DOHH2 (cell line): Measurements from ENCODE around the gene HMSD.

Experiments
- H3F3A ChIP-seq: fragments of 200-600 bp; sonication (generic), shearing (Covaris generic); 2 replicates; pipeline ENCODE4 v1.6.0; 2016; ENCODE audit warnings: antibody characterized with exemption, mild to moderate bottlenecking; ENCODE audit not compliant: control insufficient read depth, insufficient read depth
- H3K27ac ChIP-seq: fragments of 200-600 bp; sonication (generic); 2 replicates; pipeline ENCODE4 v1.5.1; 2014; ENCODE audit warnings: low read depth, mild to moderate bottlenecking, low read length, moderate library complexity
- H3K27me3 ChIP-seq: fragments of 200-600 bp; sonication (generic); 2 replicates; pipeline ENCODE4 v1.6.1; 2014; ENCODE audit warnings: mild to moderate bottlenecking, low read length, mixed read lengths; ENCODE audit not compliant: control insufficient read depth
- H3K36me3 ChIP-seq: fragments of 200-600 bp; sonication (generic); 2 replicates; pipeline ENCODE4 v1.6.1; 2014; ENCODE audit warnings: mild to moderate bottlenecking, low read length, moderate library complexity, mixed read lengths; ENCODE audit not compliant: control insufficient read depth
- H3K4me1 ChIP-seq: fragments of 200-600 bp; sonication (generic); 2 replicates; pipeline ENCODE4 v1.6.1; 2014; ENCODE audit warnings: mild to moderate bottlenecking, low read length, mixed read lengths; ENCODE audit not compliant: control insufficient read depth
- H3K4me2 ChIP-seq: fragments of 200-600 bp; sonication (generic); 2 replicates; pipeline ENCODE4 v1.6.0; 2014; ENCODE audit warnings: mild to moderate bottlenecking, low read length, moderate library complexity
- H3K4me3 ChIP-seq: fragments of 200-600 bp; sonication (generic); 2 replicates; pipeline ENCODE4 v1.5.1; 2014; ENCODE audit warnings: mild to moderate bottlenecking, low read length, mixed read lengths
- H3K79me2 ChIP-seq: fragments of 200-600 bp; sonication (generic); 2 replicates; pipeline ENCODE4 v1.6.1; 2014; ENCODE audit warnings: mild to moderate bottlenecking, low read length, mixed read lengths; ENCODE audit not compliant: control insufficient read depth
- H3K9me2 ChIP-seq: fragments of 200-600 bp; sonication (generic); replicated peaks from 2 replicates; pipeline ENCODE4 v1.6.1; 2014; ENCODE audit warnings: mild to moderate bottlenecking, low read length, mixed read lengths; ENCODE audit not compliant: control insufficient read depth
- H3K9me3 ChIP-seq: fragments of 200-600 bp; sonication (generic); 2 replicates; pipeline ENCODE4 v1.6.1; 2014; ENCODE audit warnings: antibody characterized with exemption, low read length, mixed read lengths; ENCODE audit not compliant: control insufficient read depth, insufficient read depth
- H4K20me1 ChIP-seq: fragments of 200-600 bp; sonication (generic); 2 replicates; pipeline ENCODE4 v1.6.0; 2014; ENCODE audit warnings: low read depth, mild to moderate bottlenecking, antibody characterized with exemption, low read length, moderate library complexity; ENCODE audit not compliant: control insufficient read depth, insufficient read depth
- CTCF ChIP-seq: fragments of 200-600 bp; sonication (generic); IDR thresholded peaks from one replicate; pipeline ENCODE4 v1.5.1; 2014; ENCODE audit warnings: antibody characterized with exemption, mild to moderate bottlenecking, low read depth, low read length; ENCODE audit not compliant: poor library complexity, severe bottlenecking
- EZH2phosphoT487 ChIP-seq: fragments of 200-600 bp; sonication (generic); IDR thresholded peaks from 2 replicates; pipeline ENCODE4 v1.6.1; 2017; ENCODE audit warnings: borderline replicate concordance, mild to moderate bottlenecking, antibody characterized with exemption, low read length, moderate library complexity, mixed read lengths

The HMSD gene

GRCh38 chr18:63981719-63982118 is 32.6 kb downstream of the HMSD start:
- H3K27me3 ChIP-seq = no peaks in the 10 kb centered on the region
- no peaks in the 10 kb centered on the region for H3K9me3 ChIP-seq
- H3K4me3 ChIP-seq = no peak overlapping the region
- no peaks in the 10 kb centered on the region for H3K4me1 ChIP-seq
- H3K36me3 ChIP-seq = no peaks in the 10 kb centered on the region
- TF ChIP-seq CTCF = no peak
- no peak for TF ChIP-seq EZH2phosphoT487
- H3F3A ChIP-seq = no peaks in the 10 kb centered on the region
- H3K4me2 ChIP-seq = no peak overlapping the region
- H3K79me2 ChIP-seq = no peaks in the 10 kb centered on the region
- no peaks in the 10 kb centered on the region for H4K20me1 ChIP-seq
- no peaks in the 10 kb centered on the region for H3K9me2 ChIP-seq
- H3K27ac ChIP-seq = no peak overlapping the region

- no peaks in the 10 kb centered on the region for H4K20me1 ChIP-seq
- TF ChIP-seq CTCF (no peak), EZH2phosphoT487 (no peak)
- H3K9me2 ChIP-seq = no peaks in the 10 kb centered on the region
- no peaks in the 10 kb centered on the region for H3K27me3 ChIP-seq
- H3K79me2 ChIP-seq = no peaks in the 10 kb centered on the region
- H3K27ac ChIP-seq = no peak overlapping the region
- no peaks in the 10 kb centered on the region for H3K9me3 ChIP-seq
- H3F3A ChIP-seq = no peaks in the 10 kb centered on the region
- no peaks in the 10 kb centered on the region for H3K4me1 ChIP-seq
- no peaks in the 10 kb centered on the region for H3K36me3 ChIP-seq
- no peak overlapping the region for H3K4me2 ChIP-seq
- H3K4me3 ChIP-seq = no peak overlapping the region
Observed at GRCh38 chr18:63982361-63982760, 33.3 kb downstream of the HMSD start.

GRCh38 chr18:63986885-63987284 is 37.8 kb downstream of the HMSD start:
- no peak overlapping the region for H3K27ac ChIP-seq
- H3K79me2 ChIP-seq = no peaks in the 10 kb centered on the region
- H3K4me2 ChIP-seq = no peak overlapping the region
- no peaks in the 10 kb centered on the region for H4K20me1 ChIP-seq
- no peaks in the 10 kb centered on the region for H3K9me3 ChIP-seq
- H3K9me2 ChIP-seq = no peaks in the 10 kb centered on the region
- no peaks in the 10 kb centered on the region for H3K27me3 ChIP-seq
- H3K4me3 ChIP-seq = no peak overlapping the region
- no peaks in the 10 kb centered on the region for H3K36me3 ChIP-seq
- TF ChIP-seq EZH2phosphoT487 = no peak
- TF ChIP-seq CTCF = no peak
- H3F3A ChIP-seq = no peaks in the 10 kb centered on the region
- no peaks in the 10 kb centered on the region for H3K4me1 ChIP-seq

GRCh38 chr18:63987743-63988142 is 38.6 kb downstream of the HMSD start:
- H3K9me3 ChIP-seq = no peaks in the 10 kb centered on the region
- no peak overlapping the region for H3K27ac ChIP-seq
- H4K20me1 ChIP-seq = no peaks in the 10 kb centered on the region
- TF ChIP-seq EZH2phosphoT487 = no peak
- no peak for TF ChIP-seq CTCF
- no peak overlapping the region for H3K4me2 ChIP-seq
- no peaks in the 10 kb centered on the region for H3K79me2 ChIP-seq
- no peaks in the 10 kb centered on the region for H3F3A ChIP-seq
- H3K27me3 ChIP-seq = no peaks in the 10 kb centered on the region
- H3K9me2 ChIP-seq = no peaks in the 10 kb centered on the region
- H3K4me1 ChIP-seq = no peaks in the 10 kb centered on the region
- H3K36me3 ChIP-seq = no peaks in the 10 kb centered on the region
- no peak overlapping the region for H3K4me3 ChIP-seq
